ENCODE measurements around the gene DSCAML1. TPM values are rescaled to one million over a fixed set of nuclear protein-coding genes. Genes with fewer than 3 reads are reported as not detected.
A peak's percentile ranks its signal among the peaks of the same experiment; 100 is the strongest.

DSCAML1 gene
- total and polyA plus RNA-seq, 4 donors, result 0.18 to 1.5 (median 1.1) TPM

GRCh38 chr11:117697319-117697718, 99.7 kb downstream of the DSCAML1 start:
- H3K4me1 ChIP-seq (ENCODE audit: control insufficient read depth in 5 of 5, insufficient read depth in 5 of 5, low read length in 5 of 5), result no peaks in the 10 kb centered on the region
- TF ChIP-seq CTCF (IDR thresholded peaks at IDR 0.05; ENCODE audit: control extremely low read depth, extremely low read depth), result no peak
- no peak overlapping the region for H3K4me3 ChIP-seq
- H3K27me3 ChIP-seq (ENCODE audit: control insufficient read depth in 3 of 3, insufficient read depth in 3 of 3, low read length in 2 of 3), result peaks cover 0 to 4% (median 0%) of the 10 kb centered on the region in 3 donors
- peaks cover 0 to 4% (median 0%) of the 10 kb centered on the region in 4 donors for H3K9me3 ChIP-seq (ENCODE audit: control insufficient read depth in 4 of 4, insufficient read depth in 3 of 4, low read length in 3 of 4)
- ATAC-seq (ENCODE audit: insufficient read depth, low FRiP score) (no peak), DNase-seq (no peak)
- no peaks in the 10 kb centered on the region for H3K36me3 ChIP-seq (ENCODE audit: control insufficient read depth in 4 of 4, insufficient read depth in 4 of 4, low read length in 4 of 4)
- H3K9ac ChIP-seq (ENCODE audit: insufficient read depth in 1 of 2, low read length in 2 of 2), result no peak overlapping the region
- no peak overlapping the region for H3K27ac ChIP-seq (ENCODE audit: low read depth in 1 of 2, low read length in 1 of 2)
- 65 to 81% methylated on average over 3 of the region's 3 CpGs for WGBS, 2 donors

- ATAC-seq (ENCODE audit: insufficient read depth, low FRiP score), result no peak
- Histone ChIP-seq H3K4me3 (no peak overlapping the region), H3K4me1 (ENCODE audit: control insufficient read depth in 5 of 5, insufficient read depth in 5 of 5, low read length in 5 of 5) (no peaks in the 10 kb centered on the region), H3K27ac (ENCODE audit: low read depth in 1 of 2, low read length in 1 of 2) (no peak overlapping the region), H3K9ac (ENCODE audit: insufficient read depth in 1 of 2, low read length in 2 of 2) (no peak overlapping the region), H3K9me3 (ENCODE audit: control insufficient read depth in 4 of 4, insufficient read depth in 3 of 4, low read length in 3 of 4) (peaks cover 0 to 4% (median 0%) of the 10 kb centered on the region in 4 donors), H3K27me3 (ENCODE audit: control insufficient read depth in 3 of 3, insufficient read depth in 3 of 3, low read length in 2 of 3) (peaks cover 0 to 4% (median 0%) of the 10 kb centered on the region in 3 donors), H3K36me3 (ENCODE audit: control insufficient read depth in 4 of 4, insufficient read depth in 4 of 4, low read length in 4 of 4) (no peaks in the 10 kb centered on the region)
- TF ChIP-seq CTCF (IDR thresholded peaks at IDR 0.05; ENCODE audit: control extremely low read depth, extremely low read depth), result no peak
- no peak for DNase-seq
- 77 to 90% methylated on average over 5 of the region's 5 CpGs for WGBS, 2 donors
Observed at GRCh38 chr11:117696540-117696939, 100.5 kb downstream of the DSCAML1 start.

- Histone ChIP-seq H3K27me3 (ENCODE audit: control insufficient read depth in 3 of 3, insufficient read depth in 3 of 3, low read length in 2 of 3) (peaks cover 0 to 3% (median 2%) of the 10 kb centered on the region in 3 donors), H3K4me1 (ENCODE audit: control insufficient read depth in 5 of 5, insufficient read depth in 5 of 5, low read length in 5 of 5) (peaks cover 0 to 5% (median 0%) of the 10 kb centered on the region in 5 donors), H3K27ac (ENCODE audit: low read depth in 1 of 2, low read length in 1 of 2) (no peak overlapping the region), H3K9ac (ENCODE audit: insufficient read depth in 1 of 2, low read length in 2 of 2) (no peak overlapping the region), H3K9me3 (ENCODE audit: control insufficient read depth in 4 of 4, insufficient read depth in 3 of 4, low read length in 3 of 4) (peaks cover 0 to 4% (median 0%) of the 10 kb centered on the region in 4 donors), H3K4me3 (no peak overlapping the region), H3K36me3 (ENCODE audit: control insufficient read depth in 4 of 4, insufficient read depth in 4 of 4, low read length in 4 of 4) (no peaks in the 10 kb centered on the region)
- no peak for DNase-seq
- WGBS, 2 donors, result 89 to 94% methylated on average over 3 of the region's 3 CpGs
- no peak for TF ChIP-seq CTCF (IDR thresholded peaks at IDR 0.05; ENCODE audit: control extremely low read depth, extremely low read depth)
- no peak for ATAC-seq (ENCODE audit: insufficient read depth, low FRiP score)
Observed at GRCh38 chr11:117693344-117693743, 103.7 kb downstream of the DSCAML1 start.

GRCh38 chr11:117691516-117691915, 105.5 kb downstream of the DSCAML1 start:
- no peak overlapping the region for H3K27ac ChIP-seq (ENCODE audit: low read depth in 1 of 2, low read length in 1 of 2)
- 50 to 71% methylated on average over 10 of the region's 10 CpGs for WGBS, 2 donors
- peaks cover 0 to 4% (median 0%) of the 10 kb centered on the region in 4 donors for H3K9me3 ChIP-seq (ENCODE audit: control insufficient read depth in 4 of 4, insufficient read depth in 3 of 4, low read length in 3 of 4)
- no peak overlapping the region for H3K9ac ChIP-seq (ENCODE audit: insufficient read depth in 1 of 2, low read length in 2 of 2)
- no peak for ATAC-seq (ENCODE audit: insufficient read depth, low FRiP score)
- peaks cover 0 to 3% (median 2%) of the 10 kb centered on the region in 3 donors for H3K27me3 ChIP-seq (ENCODE audit: control insufficient read depth in 3 of 3, insufficient read depth in 3 of 3, low read length in 2 of 3)
- H3K36me3 ChIP-seq (ENCODE audit: control insufficient read depth in 4 of 4, insufficient read depth in 4 of 4, low read length in 4 of 4), result no peaks in the 10 kb centered on the region
- TF ChIP-seq CTCF (IDR thresholded peaks at IDR 0.05; ENCODE audit: control extremely low read depth, extremely low read depth), result no peak
- peaks cover 0 to 5% (median 0%) of the 10 kb centered on the region in 5 donors for H3K4me1 ChIP-seq (ENCODE audit: control insufficient read depth in 5 of 5, insufficient read depth in 5 of 5, low read length in 5 of 5)
- no peak overlapping the region for H3K4me3 ChIP-seq
- peak in 2 of 3 donors; percentile 17 to 23 for DNase-seq
